K562 (cell line): ENCODE measurements around the gene CCM2. TPM values are rescaled to one million over a fixed set of nuclear protein-coding genes. Genes with fewer than 3 reads are reported as not detected.

Experiments used
- ATAC-seq: fragments of 200-7000 bp; cut with Tn5 transposase; 3 replicates; pipeline ENCODE4 v1.9.1; 2020; ENCODE audit warnings: moderate library complexity
- BruUV-seq: library from RNA; stranded (reverse); fragments of 400-500 nt; replicated peaks from 2 replicates; lab custom pipeline; 2021; lab: Mats Ljungman, UMichigan
- CTCF ChIA-PET: fragments of 300-600 bp; formaldehyde crosslinking; extraction: SDS; loops from one replicate; lab custom pipeline; 2021; ENCODE audit warnings: low intra/inter-chr PET ratio; lab: Yijun Ruan, JAX
- POLR2A ChIA-PET: fragments of 300-600, 350-650 bp; sonication (Branson Sonifier 250); formaldehyde crosslinking; extraction: SDS; loops from one replicate; lab custom pipeline; 2021; ENCODE audit warnings: antibody characterized with exemption, inconsistent platforms; lab: Yijun Ruan, JAX
- DNase-seq, 4 experiments: peaks; one replicate each; pipeline versions ENCODE4 v3.0.0 to v3.0.0-alpha.2; 2011 to 2018; ENCODE audit warnings: low spot score in 3 of 4, mixed read lengths in 3 of 4; ENCODE audit errors: extremely low read depth in 1 of 4
- FAIRE-seq: peaks from 2 replicates; lab custom pipeline; 2011; peaks lifted over from hg19 to GRCh38; lab: Jason Lieb, UNC
- H2AFZ ChIP-seq: 2 replicates; pipeline ENCODE4 v1.6.0; 2011; ENCODE audit warnings: low read depth, low read length, control low read depth, inconsistent platforms
- H3K27ac ChIP-seq: fragments of 200-600 bp; 3 replicates; pipeline ENCODE4 v1.8.0; 2011; ENCODE audit warnings: low read depth, mild to moderate bottlenecking, control low read depth, inconsistent platforms, low read length, moderate library complexity, mixed read lengths; ENCODE audit errors: extremely low read depth
- H3K27me3 ChIP-seq, 2 experiments: fragments of 300-600 bp in 1 of 2; 2 replicates in 1 of 2; 3 replicates in 1 of 2; pipeline versions ENCODE4 v1.6.0 to v1.8.0; 2011; ENCODE audit warnings: inconsistent platforms in 2 of 2, low read length in 2 of 2, mild to moderate bottlenecking in 1 of 2, mixed read lengths in 1 of 2, moderate library complexity in 1 of 2; ENCODE audit not compliant: control insufficient read depth in 2 of 2, insufficient read depth in 2 of 2
- H3K36me3 ChIP-seq: fragments of 300-600 bp; 3 replicates; pipeline ENCODE4 v1.8.0; 2011; ENCODE audit warnings: mild to moderate bottlenecking, low read length, inconsistent platforms; ENCODE audit not compliant: control insufficient read depth, insufficient read depth
- H3K4me1 ChIP-seq, 2 experiments: fragments of 200-600 bp in 1 of 2; replicated peaks in 1 of 2; 2 replicates in 1 of 2; 3 replicates in 1 of 2; pipeline versions ENCODE4 v1.5.1 to v1.8.0; 2011; ENCODE audit warnings: inconsistent platforms in 2 of 2, low read length in 2 of 2, mild to moderate bottlenecking in 1 of 2, mixed read lengths in 1 of 2, moderate library complexity in 1 of 2; ENCODE audit not compliant: control insufficient read depth in 2 of 2, insufficient read depth in 2 of 2
- H3K4me2 ChIP-seq: 2 replicates; pipeline ENCODE4 v1.6.1; 2011; ENCODE audit warnings: low read length, control low read depth, inconsistent platforms, mixed read lengths; ENCODE audit not compliant: insufficient read depth
- H3K4me3 ChIP-seq: fragments of 200-600 bp; sonication (generic), shearing (Covaris generic); 2 replicates; pipeline ENCODE4 v1.5.1; 2016; ENCODE audit warnings: control low read depth, inconsistent platforms
- H3K79me2 ChIP-seq: fragments of 200-600 bp; 3 replicates; pipeline ENCODE4 v1.8.0; 2011; ENCODE audit warnings: low read length, inconsistent platforms; ENCODE audit not compliant: control insufficient read depth, insufficient read depth
- H3K9ac ChIP-seq, 2 experiments: 2 replicates each; pipeline versions ENCODE4 v1.6.0 to v1.6.1; 2011; ENCODE audit warnings: low read depth in 2 of 2, low read length in 2 of 2, control low read depth in 1 of 2, inconsistent platforms in 1 of 2, mild to moderate bottlenecking in 1 of 2, mixed read lengths in 1 of 2; ENCODE audit not compliant: insufficient read depth in 1 of 2
- H3K9me1 ChIP-seq: one replicate; pipeline ENCODE4 v1.6.0; 2011; ENCODE audit warnings: inconsistent platforms, mild to moderate bottlenecking, low read length, moderate library complexity; ENCODE audit not compliant: control insufficient read depth, insufficient read depth
- H3K9me3 ChIP-seq: replicated peaks from 2 replicates; pipeline ENCODE4 v1.5.1; 2011; ENCODE audit warnings: low read depth, low read length, inconsistent platforms; ENCODE audit not compliant: control insufficient read depth, insufficient read depth
- H4K20me1 ChIP-seq: replicated peaks from 2 replicates; pipeline ENCODE4 v1.6.1; 2011; ENCODE audit warnings: low read length, inconsistent platforms, mixed read lengths; ENCODE audit not compliant: control insufficient read depth, insufficient read depth
- KLF16 ChIP-seq: IDR thresholded peaks from 2 replicates; pipeline ENCODE4 v1.6.1; 2016; ENCODE audit warnings: antibody characterized with exemption
- PKNOX1 ChIP-seq: fragments of 450-650 bp; IDR thresholded peaks from 2 replicates; pipeline ENCODE4 v1.6.1; 2016
- USF2 ChIP-seq: sonication (generic); formaldehyde crosslinking; IDR thresholded peaks from 2 replicates; pipeline ENCODE4 v1.5.0; 2020; ENCODE audit warnings: missing genetic modification reagents
- XRCC3 ChIP-seq: fragments of 450-650 bp; IDR thresholded peaks from 2 replicates; pipeline ENCODE4 v1.6.1; 2017; ENCODE audit warnings: mild to moderate bottlenecking, moderate library complexity
- ZBTB1 ChIP-seq: sonication (generic); formaldehyde crosslinking; IDR thresholded peaks from 2 replicates; pipeline ENCODE4 v1.8.1; 2023; ENCODE audit warnings: missing genetic modification reagents, low read depth, mild to moderate bottlenecking, borderline replicate concordance
- ZC3H4 ChIP-seq: sonication (generic); formaldehyde crosslinking; IDR thresholded peaks from 2 replicates; pipeline ENCODE4 v1.9.0; 2021; ENCODE audit warnings: missing genetic modification reagents, borderline replicate concordance
- ZNF407 ChIP-seq: fragments of 450-650 bp; IDR thresholded peaks from 2 replicates; pipeline ENCODE4 v1.6.1; 2016; ENCODE audit warnings: low read depth
- ZNF507 ChIP-seq: conservative IDR thresholded peaks from 2 replicates; pipeline ENCODE4 v1.6.1; 2017; ENCODE audit warnings: missing genetic modification characterization, missing compliant biosample characterization
- WGBS: fragments of 100-300 bp; shearing (Covaris generic); methylation state at CpG from one replicate; pipeline ENCODE4 v1.1.6; 2016; ENCODE audit warnings: low coverage, mixed read lengths; ENCODE audit not compliant: insufficient coverage; ENCODE audit errors: missing lambda C conversion rate; 5-methylcytosine and 5-hydroxymethylcytosine counted together
- in situ Hi-C: fragments of 300-500 bp; cut with MboI; formaldehyde crosslinking; loops from 4 replicates; pipeline ENCODE4 v1.15.0; 2018; ENCODE audit warnings: inconsistent platforms, mixed read lengths
- intact Hi-C: fragments of 100-400 bp; cut with micrococcal nuclease; formaldehyde crosslinking; loops from 2 replicates; pipeline ENCODE4 v1.14.2; 2022
- polyA plus RNA-seq, 8 experiments: library from polyadenylated mRNA; depleted of rRNA in 4 of 8; stranded (reverse) in 5 of 8; unstranded in 3 of 8; fragments of >200 nt; fragmentation: Nextera tagmentation in 2 of 8; fragmentation: Illumina TruSeq in 1 of 8; extraction: Ambion mirVana in 2 of 8; extraction: Trizol in 1 of 8; gene quantifications; 2 replicates each; pipeline versions ENCODE4 v1.2.1 to v1.2.3, GENCODE V29; 2011 to 2014; ENCODE audit warnings: inconsistent platforms in 1 of 8, missing spikeins in 1 of 8
- total RNA-seq, 7 experiments: library from RNA; depleted of rRNA in 6 of 7; stranded (reverse); fragments of >200 nt in 6 of 7; fragmentation: Illumina TruSeq in 2 of 7; extraction: Trizol in 2 of 7; gene quantifications; 2 replicates each; pipeline versions ENCODE4 v1.2.1 to v1.2.3, GENCODE V29; 2011 to 2021; ENCODE audit warnings: low replicate concordance in 1 of 7

CCM2 gene
- total and polyA plus RNA-seq, 9 of the 15 experiments (the other 6 are each of a cell fraction or from before 2014, with no cell fraction given), result 0.41 to 38.6 (median 25.9) TPM

GRCh38 chr7:45072131-45073030 is 72.4 kb downstream of the CCM2 start:
- no peak overlapping the region for H3K4me2 ChIP-seq
- H2AFZ ChIP-seq, result no peak overlapping the region
- ChIA-PET CTCF (no interaction called here), POLR2A (interaction anchor here (0.6 to 1.2 kb wide), 2 partner anchors 9 to 88 kb away, joined by 3 to 4 read pairs; no protein-coding TSS in a partner anchor)
- in situ Hi-C loops, result no loop called here
- H3K9ac ChIP-seq, result peak overlapping the region in 1 of 2 experiments; percentile 28; a peak in 2 of 4 replicates
- WGBS, result 84% methylated on average over 13 of the region's 13 CpGs
- intact Hi-C loops, result loop anchor here (10.0 kb wide), 1 partner anchor 98 kb away; the partner anchor contains the start of gene MYO1G
- H3K9me3 ChIP-seq, result no peaks in the 10 kb centered on the region
- 0 out of 2 replicates have a peak, but pooled peaks cover 4% of the 10 kb centered on the region for H4K20me1 ChIP-seq
- no peak overlapping the region for H3K27ac ChIP-seq
- DNase-seq (no peak), FAIRE-seq (no peak), ATAC-seq (no peak)
- no peaks in the 10 kb centered on the region for H3K79me2 ChIP-seq
- H3K9me1 ChIP-seq, result no peaks in the 10 kb centered on the region
- H3K36me3 ChIP-seq, result peaks cover 94% of the 10 kb centered on the region; the same call in 2 of the 3 replicates
- no peak overlapping the region for H3K4me3 ChIP-seq
- peaks cover 0 to 23% of the 10 kb centered on the region in 2 experiments; a peak in 1 of 5 replicates for H3K4me1 ChIP-seq
- no peaks in the 10 kb centered on the region for H3K27me3 ChIP-seq
- BruUV-seq, result no TSS peak
- TF ChIP-seq KLF16, result no peak
- TF ChIP-seq USF2 (CRISPR knock-in tag), result no peak
- TF ChIP-seq ZBTB1, result no peak
- TF ChIP-seq XRCC3, result no peak
- no peak for TF ChIP-seq PKNOX1
- no peak for TF ChIP-seq ZNF507 (tag)
- TF ChIP-seq ZNF407, result no peak
- TF ChIP-seq ZC3H4, result no peak
